Endodermal cell (in vitro differentiated cells): ENCODE data around the gene PRKAG2. TPM values are rescaled to one million over a fixed set of nuclear protein-coding genes. Genes with fewer than 3 reads are reported as not detected.
A peak's percentile ranks its signal among the peaks of the same experiment; 100 is the strongest.

ENCODE experiments used
- DNase-seq: peaks from one replicate; pipeline ENCODE4 v3.0.0-alpha.2; 2017
- H3K27ac ChIP-seq: 2 replicates; pipeline ENCODE4 v1.5.1; 2013; ENCODE audit warnings: mild to moderate bottlenecking, low read depth, low read length, moderate library complexity
- H3K27me3 ChIP-seq: 2 replicates; pipeline ENCODE4 v1.6.1; 2013; ENCODE audit warnings: mild to moderate bottlenecking, low read length, moderate library complexity; ENCODE audit not compliant: insufficient read depth, control insufficient read depth, poor library complexity, severe bottlenecking
- H3K36me3 ChIP-seq: 2 replicates; pipeline ENCODE4 v1.7.0; 2013; ENCODE audit warnings: mild to moderate bottlenecking, low read length, moderate library complexity; ENCODE audit not compliant: control insufficient read depth, insufficient read depth
- H3K4me1 ChIP-seq: one replicate; pipeline ENCODE4 v1.7.0; 2013; ENCODE audit warnings: low read length; ENCODE audit not compliant: control insufficient read depth, insufficient read depth
- H3K4me3 ChIP-seq: 2 replicates; pipeline ENCODE4 v1.5.1; 2013; ENCODE audit warnings: mild to moderate bottlenecking, low read length, moderate library complexity
- H3K9ac ChIP-seq: 2 replicates; pipeline ENCODE4 v1.6.1; 2013; ENCODE audit warnings: mild to moderate bottlenecking, low read length, moderate library complexity; ENCODE audit not compliant: poor library complexity, severe bottlenecking; ENCODE audit errors: extremely low read depth
- H3K9me3 ChIP-seq: 2 replicates; pipeline ENCODE4 v1.6.1; 2013; ENCODE audit warnings: mild to moderate bottlenecking, low read length, moderate library complexity; ENCODE audit not compliant: control insufficient read depth
- H3K27ac Mint-ChIP-seq: 2 replicates; pipeline ENCODE4 v1.8.0; 2020; ENCODE audit warnings: mixed read lengths
- H3K27me3 Mint-ChIP-seq: 2 replicates; pipeline ENCODE4 v1.8.0; 2021; ENCODE audit warnings: mild to moderate bottlenecking, mixed read lengths; ENCODE audit not compliant: insufficient read depth
- H3K36me3 Mint-ChIP-seq: 2 replicates; pipeline ENCODE4 v1.8.0; 2020; ENCODE audit warnings: low read depth, mixed read lengths
- H3K4me1 Mint-ChIP-seq: 2 replicates; pipeline ENCODE4 v1.8.0; 2020; ENCODE audit warnings: mixed read lengths
- H3K4me3 Mint-ChIP-seq: 2 replicates; pipeline ENCODE4 v1.8.0; 2020; ENCODE audit warnings: mild to moderate bottlenecking, moderate library complexity, mixed read lengths
- H3K9me3 Mint-ChIP-seq: 2 replicates; pipeline ENCODE4 v1.8.0; 2020; ENCODE audit warnings: mild to moderate bottlenecking, mixed read lengths
- CTCF ChIP-seq: fragments of 200-600 bp; sonication (generic); conservative IDR thresholded peaks from 2 replicates; pipeline ENCODE4 v1.5.0; 2021; ENCODE audit warnings: antibody characterized with exemption, mild to moderate bottlenecking
- WGBS, 2 experiments: methylation state at CpG; one replicate each; pipeline versions ENCODE4 v1.1.5 to v1.1.7; 2013; ENCODE audit warnings: missing lambda C conversion rate in 2 of 2, mixed read lengths in 1 of 2; ENCODE audit not compliant: insufficient coverage in 1 of 2, insufficient read length in 1 of 2; 5-methylcytosine and 5-hydroxymethylcytosine counted together
- total RNA-seq, 2 donors: library from RNA; stranded (reverse); fragmentation: NEBNext Ultra II Directional in 1 of 2; extraction: Animal tissue kit (Norgen Biotek cat#: 25700) in 1 of 2; gene quantifications; 2 replicates in 1 of 2; 3 replicates in 1 of 2; pipeline ENCODE4 v1.2.1, GENCODE V29; 2021

Gene PRKAG2
- total RNA-seq, 2 donors from 2014 or later: 17.2 to 20.7 TPM

- peaks cover 10% of the 10 kb centered on the region for H3K4me1 ChIP-seq
- no peak overlapping the region for H3K9ac ChIP-seq
- Mint-ChIP-seq H3K27ac (peak overlapping the region; percentile 32), H3K36me3 (no peaks in the 10 kb centered on the region), H3K9me3 (no peaks in the 10 kb centered on the region), H3K4me3 (no peak overlapping the region), H3K27me3 (no peaks in the 10 kb centered on the region), H3K4me1 (peaks cover 15% of the 10 kb centered on the region)
- no peaks in the 10 kb centered on the region for H3K36me3 ChIP-seq
- peaks cover 5% of the 10 kb centered on the region for H3K9me3 ChIP-seq
- H3K27ac ChIP-seq: no peak overlapping the region
- WGBS, 2 experiments: 93 to 97% methylated on average over 3 to 9 of the region's 9 CpGs
- no peaks in the 10 kb centered on the region for H3K27me3 ChIP-seq
- no peak overlapping the region for H3K4me3 ChIP-seq
- DNase-seq: peak; percentile 24
- no peak for TF ChIP-seq CTCF
These were observed 215.3 kb downstream of the PRKAG2 start for GRCh38 chr7:151661587-151661986.

- peak; percentile 5 for DNase-seq
- Histone ChIP-seq H3K4me3 (no peak overlapping the region), H3K27me3 (no peaks in the 10 kb centered on the region), H3K9me3 (no peaks in the 10 kb centered on the region), H3K9ac (no peak overlapping the region), H3K36me3 (no peaks in the 10 kb centered on the region), H3K4me1 (peaks cover 10% of the 10 kb centered on the region), H3K27ac (no peak overlapping the region)
- Mint-ChIP-seq H3K36me3 (no peaks in the 10 kb centered on the region), H3K27me3 (no peaks in the 10 kb centered on the region), H3K4me1 (peaks cover 15% of the 10 kb centered on the region), H3K9me3 (no peaks in the 10 kb centered on the region), H3K4me3 (no peak overlapping the region), H3K27ac (no peak overlapping the region)
- WGBS, 2 experiments: 86 to 94% methylated on average over 3 to 5 of the region's 5 CpGs
- no peak for TF ChIP-seq CTCF
These were observed 216.8 kb downstream of the PRKAG2 start for GRCh38 chr7:151660141-151660540.

GRCh38 chr7:151659219-151659618, 217.7 kb downstream of the PRKAG2 start:
- H3K36me3 Mint-ChIP-seq: no peaks in the 10 kb centered on the region
- no peak overlapping the region for H3K27ac Mint-ChIP-seq
- H3K9ac ChIP-seq: no peak overlapping the region
- TF ChIP-seq CTCF: no peak
- H3K36me3 ChIP-seq: no peaks in the 10 kb centered on the region
- H3K9me3 Mint-ChIP-seq: no peaks in the 10 kb centered on the region
- no peaks in the 10 kb centered on the region for H3K27me3 ChIP-seq
- peaks cover 2% of the 10 kb centered on the region for H3K27me3 Mint-ChIP-seq
- DNase-seq: peak; percentile 43
- H3K27ac ChIP-seq: no peak overlapping the region
- 88 to 94% methylated on average over 3 to 4 of the region's 4 CpGs for WGBS, 2 experiments
- peaks cover 15% of the 10 kb centered on the region for H3K4me1 Mint-ChIP-seq
- H3K4me3 Mint-ChIP-seq: no peak overlapping the region
- H3K9me3 ChIP-seq: no peaks in the 10 kb centered on the region
- no peak overlapping the region for H3K4me3 ChIP-seq
- H3K4me1 ChIP-seq: peaks cover 6% of the 10 kb centered on the region
